NCI-H510A (cell line): ENCODE measurements around the gene LMO2.
"Not testable (repeated sequence)": the region's sequence is repeated elsewhere in the genome, so short reads cannot be mapped to it uniquely, and the experiment has no call there.

ENCODE experiments used
- DNase-seq: peaks from one replicate; lab custom pipeline; 2025; lab: John Stamatoyannopoulos, UW

The LMO2 gene

GRCh38 chr11:33891714-33892327 is at the start of gene LMO2:
LMO2 (minus strand) TSS chr11:33892076; CDS start chr11:33869716, 22,360 bp downstream.
- peak; percentile 24 for DNase-seq

- DNase-seq, result no peak
These were observed 48.6 kb upstream of the LMO2 start for GRCh38 chr11:33940538-33940815.

GRCh38 chr11:33936725-33937604 is 45.1 kb upstream of the LMO2 start:
- no peak for DNase-seq

- no peak for DNase-seq
These were observed 43.9 kb upstream of the LMO2 start for GRCh38 chr11:33935461-33936456.

GRCh38 chr11:33935005-33935404 is 43.1 kb upstream of the LMO2 start:
- no peak for DNase-seq

- no peak for DNase-seq
These were observed 42.6 kb upstream of the LMO2 start for GRCh38 chr11:33934450-33934849.

- no peak for DNase-seq
These were observed 41.7 kb upstream of the LMO2 start for GRCh38 chr11:33933602-33934001.

- no peak for DNase-seq
These were observed 40.8 kb upstream of the LMO2 start for GRCh38 chr11:33932721-33933120.

GRCh38 chr11:33931739-33932366 is 40.0 kb upstream of the LMO2 start:
- DNase-seq, result not testable (repeated sequence)

GRCh38 chr11:33931067-33931466 is 39.2 kb upstream of the LMO2 start:
- DNase-seq, result no peak

- no peak for DNase-seq
These were observed 38.6 kb upstream of the LMO2 start for GRCh38 chr11:33930317-33931021.

- no peak for DNase-seq
These were observed 36.7 kb upstream of the LMO2 start for GRCh38 chr11:33928564-33928963.

- DNase-seq, result no peak
These were observed 35.0 kb upstream of the LMO2 start for GRCh38 chr11:33926671-33927552.

GRCh38 chr11:33924341-33924740 is 32.5 kb upstream of the LMO2 start:
- DNase-seq, result no peak

GRCh38 chr11:33923626-33924025 is 31.8 kb upstream of the LMO2 start:
- DNase-seq, result no peak

- no peak for DNase-seq
These were observed 29.1 kb upstream of the LMO2 start for GRCh38 chr11:33920838-33921613.

GRCh38 chr11:33919645-33920044 is 27.8 kb upstream of the LMO2 start:
- DNase-seq, result no peak

- DNase-seq, result not testable (repeated sequence)
These were observed 25.5 kb upstream of the LMO2 start for GRCh38 chr11:33917402-33917801.

- DNase-seq, result no peak
These were observed 24.9 kb upstream of the LMO2 start for GRCh38 chr11:33916736-33917135.

- no peak for DNase-seq
These were observed 23.6 kb upstream of the LMO2 start for GRCh38 chr11:33915526-33915925.
